ENCODE data around the gene BCAS3.

The BCAS3 gene

DNA sequence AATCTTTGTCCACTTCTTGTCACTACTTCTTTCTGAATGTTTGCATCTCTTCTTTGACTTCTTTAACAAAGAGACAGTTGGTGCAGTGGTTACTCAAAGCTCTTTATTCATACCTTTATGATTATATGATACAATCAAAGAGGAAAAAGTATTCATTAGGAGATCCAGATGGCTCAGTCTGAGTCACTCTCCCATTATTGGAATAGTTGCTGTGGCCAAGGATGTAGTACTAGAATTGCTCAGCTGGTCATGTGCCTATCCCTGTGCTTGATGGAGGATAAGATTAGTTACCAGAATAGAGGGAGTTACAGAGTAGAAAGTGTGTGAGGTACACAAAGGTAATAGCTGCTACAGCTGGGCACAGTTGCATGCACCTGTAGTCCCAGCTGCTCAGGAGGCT lies 18.3 kb downstream of the BCAS3 start:
- no peak overlapping the region for H3K9ac ChIP-seq (ENCODE audit: low read length)
- H3K27me3 ChIP-seq (ENCODE audit: insufficient read depth, low read length) = no peaks in the 10 kb centered on the region
- H3K27ac ChIP-seq (ENCODE audit: low read depth, low read length, poor library complexity, severe bottlenecking) = no peak overlapping the region

DNA sequence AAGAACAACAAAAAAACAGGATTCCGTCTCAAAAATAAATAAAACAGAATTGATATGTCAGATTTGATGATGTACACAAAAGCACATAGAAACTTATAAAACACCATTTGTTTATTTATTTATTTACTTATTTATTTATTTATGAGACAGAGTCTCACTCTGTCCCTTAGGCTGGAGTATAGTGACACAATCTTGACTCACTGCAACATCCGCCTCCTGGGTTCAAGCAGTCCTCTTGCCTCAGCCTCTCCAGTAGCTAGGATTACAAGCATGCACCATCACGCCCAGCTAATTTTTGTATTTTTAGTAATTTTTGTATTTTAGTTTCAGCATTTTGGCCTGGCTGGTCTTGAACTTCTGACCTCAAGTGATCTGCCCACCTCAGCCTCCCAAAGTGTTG lies 21.4 kb downstream of the BCAS3 start:
- H3K4me3 ChIP-seq (ENCODE audit: low read depth, low read length, poor library complexity, severe bottlenecking) = no peak overlapping the region
- TF ChIP-seq, protein P1, sequence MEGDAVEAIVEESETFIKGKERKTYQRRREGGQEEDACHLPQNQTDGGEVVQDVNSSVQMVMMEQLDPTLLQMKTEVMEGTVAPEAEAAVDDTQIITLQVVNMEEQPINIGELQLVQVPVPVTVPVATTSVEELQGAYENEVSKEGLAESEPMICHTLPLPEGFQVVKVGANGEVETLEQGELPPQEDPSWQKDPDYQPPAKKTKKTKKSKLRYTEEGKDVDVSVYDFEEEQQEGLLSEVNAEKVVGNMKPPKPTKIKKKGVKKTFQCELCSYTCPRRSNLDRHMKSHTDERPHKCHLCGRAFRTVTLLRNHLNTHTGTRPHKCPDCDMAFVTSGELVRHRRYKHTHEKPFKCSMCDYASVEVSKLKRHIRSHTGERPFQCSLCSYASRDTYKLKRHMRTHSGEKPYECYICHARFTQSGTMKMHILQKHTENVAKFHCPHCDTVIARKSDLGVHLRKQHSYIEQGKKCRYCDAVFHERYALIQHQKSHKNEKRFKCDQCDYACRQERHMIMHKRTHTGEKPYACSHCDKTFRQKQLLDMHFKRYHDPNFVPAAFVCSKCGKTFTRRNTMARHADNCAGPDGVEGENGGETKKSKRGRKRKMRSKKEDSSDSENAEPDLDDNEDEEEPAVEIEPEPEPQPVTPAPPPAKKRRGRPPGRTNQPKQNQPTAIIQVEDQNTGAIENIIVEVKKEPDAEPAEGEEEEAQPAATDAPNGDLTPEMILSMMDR (IDR thresholded peaks at IDR 0.05; ENCODE audit: low read length) = no peak
- no peak for TF ChIP-seq EZH2 (IDR thresholded peaks at IDR 0.05; ENCODE audit: borderline replicate concordance, low read length)
- no peak overlapping the region for H2AFZ ChIP-seq (ENCODE audit: low read length)
- H3F3A ChIP-seq (ENCODE audit: insufficient read depth, low read length) = no peaks in the 10 kb centered on the region
- no peaks in the 10 kb centered on the region for H3K9me3 ChIP-seq (ENCODE audit: low read length)
- H4K20me1 ChIP-seq (ENCODE audit: insufficient read depth, low read length) = no peaks in the 10 kb centered on the region
- H3K27ac ChIP-seq (ENCODE audit: low read depth, low read length, poor library complexity, severe bottlenecking) = no peak overlapping the region
- H3K9me2 ChIP-seq (ENCODE audit: low read depth, low read length) = no peaks in the 10 kb centered on the region
- no peak overlapping the region for H3K4me2 ChIP-seq (ENCODE audit: low read length)
- H3K27me3 ChIP-seq (ENCODE audit: insufficient read depth, low read length) = no peaks in the 10 kb centered on the region
- H3K79me2 ChIP-seq (ENCODE audit: insufficient read depth, low read length) = no peaks in the 10 kb centered on the region
- H3K36me3 ChIP-seq (ENCODE audit: insufficient read depth, low read length) = no peaks in the 10 kb centered on the region
- H3K4me1 ChIP-seq (ENCODE audit: insufficient read depth, low read length, severe bottlenecking) = no peaks in the 10 kb centered on the region
- no peak overlapping the region for H3K9ac ChIP-seq (ENCODE audit: low read length)

More for the DNA sequence above, 18.3 kb downstream of the BCAS3 start:
- no peak overlapping the region for H3K4me3 ChIP-seq (ENCODE audit: low read depth, low read length, poor library complexity, severe bottlenecking)
- no peaks in the 10 kb centered on the region for H3K9me2 ChIP-seq (ENCODE audit: low read depth, low read length)
- H2AFZ ChIP-seq (ENCODE audit: low read length) = no peak overlapping the region
- H3K4me2 ChIP-seq (ENCODE audit: low read length) = no peak overlapping the region
- H3K36me3 ChIP-seq (ENCODE audit: insufficient read depth, low read length) = no peaks in the 10 kb centered on the region
- TF ChIP-seq, protein P1 (IDR thresholded peaks at IDR 0.05; ENCODE audit: low read length) = no peak
- TF ChIP-seq EZH2 (IDR thresholded peaks at IDR 0.05; ENCODE audit: borderline replicate concordance, low read length) = no peak
- no peaks in the 10 kb centered on the region for H3K4me1 ChIP-seq (ENCODE audit: insufficient read depth, low read length, severe bottlenecking)
- no peaks in the 10 kb centered on the region for H3F3A ChIP-seq (ENCODE audit: insufficient read depth, low read length)
- no peaks in the 10 kb centered on the region for H3K79me2 ChIP-seq (ENCODE audit: insufficient read depth, low read length)
- H4K20me1 ChIP-seq (ENCODE audit: insufficient read depth, low read length) = no peaks in the 10 kb centered on the region
- no peaks in the 10 kb centered on the region for H3K9me3 ChIP-seq (ENCODE audit: low read length)

DNA sequence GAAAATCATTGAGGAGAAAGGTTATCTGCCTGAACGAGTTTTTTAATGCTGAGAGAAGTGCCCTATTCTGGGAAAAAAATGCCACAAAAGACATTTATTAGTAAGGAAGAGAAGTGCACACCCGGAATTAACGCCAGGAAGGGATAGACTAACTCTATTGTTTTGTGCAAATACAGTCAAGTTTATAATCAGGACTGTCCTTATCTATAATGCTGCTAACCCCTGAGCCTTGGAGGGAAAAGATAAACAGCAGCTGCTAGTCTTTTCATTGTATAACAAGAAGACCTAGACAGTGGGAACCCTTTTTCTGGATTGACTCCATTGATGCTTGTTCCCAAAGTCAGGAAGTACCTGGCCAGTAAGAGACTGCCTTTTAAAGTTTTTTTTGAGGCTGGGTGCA lies 26.5 kb downstream of the BCAS3 start:
- H2AFZ ChIP-seq (ENCODE audit: low read length) = no peak overlapping the region
- no peak overlapping the region for H3K4me2 ChIP-seq (ENCODE audit: low read length)
- no peaks in the 10 kb centered on the region for H3K36me3 ChIP-seq (ENCODE audit: insufficient read depth, low read length)
- no peaks in the 10 kb centered on the region for H3F3A ChIP-seq (ENCODE audit: insufficient read depth, low read length)
- no peaks in the 10 kb centered on the region for H3K4me1 ChIP-seq (ENCODE audit: insufficient read depth, low read length, severe bottlenecking)
- no peaks in the 10 kb centered on the region for H3K27me3 ChIP-seq (ENCODE audit: insufficient read depth, low read length)
- no peaks in the 10 kb centered on the region for H3K9me3 ChIP-seq (ENCODE audit: low read length)
- H3K9ac ChIP-seq (ENCODE audit: low read length) = no peak overlapping the region
- H3K9me2 ChIP-seq (ENCODE audit: low read depth, low read length) = no peaks in the 10 kb centered on the region
- H3K4me3 ChIP-seq (ENCODE audit: low read depth, low read length, poor library complexity, severe bottlenecking) = no peak overlapping the region
- no peaks in the 10 kb centered on the region for H4K20me1 ChIP-seq (ENCODE audit: insufficient read depth, low read length)
- H3K79me2 ChIP-seq (ENCODE audit: insufficient read depth, low read length) = no peaks in the 10 kb centered on the region
- no peak for TF ChIP-seq EZH2 (IDR thresholded peaks at IDR 0.05; ENCODE audit: borderline replicate concordance, low read length)
- no peak overlapping the region for H3K27ac ChIP-seq (ENCODE audit: low read depth, low read length, poor library complexity, severe bottlenecking)

DNA sequence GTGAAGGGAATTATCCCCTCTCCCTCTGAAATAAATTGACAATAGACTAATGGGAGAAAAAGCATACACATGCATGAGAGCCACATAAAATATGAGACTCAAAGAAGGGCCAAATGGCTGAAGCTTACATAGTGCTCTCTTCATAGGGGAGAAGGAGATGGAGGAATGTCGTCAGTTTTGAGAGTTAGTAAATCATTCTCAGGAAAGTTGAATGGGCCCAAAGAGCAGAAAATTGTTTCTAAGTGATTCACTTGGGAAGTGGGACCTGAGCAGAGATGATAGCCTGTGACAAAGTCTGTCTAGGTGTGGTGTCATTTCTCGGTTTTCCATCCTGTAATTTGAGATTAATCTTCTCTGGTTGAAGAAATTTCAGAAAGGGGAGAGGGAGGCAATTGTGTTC lies 35.0 kb downstream of the BCAS3 start:
- H3K4me1 ChIP-seq (ENCODE audit: insufficient read depth, low read length, severe bottlenecking) = no peaks in the 10 kb centered on the region
- H3K9me2 ChIP-seq (ENCODE audit: low read depth, low read length) = no peaks in the 10 kb centered on the region
- H3K27ac ChIP-seq (ENCODE audit: low read depth, low read length, poor library complexity, severe bottlenecking) = no peak overlapping the region
- H3K4me3 ChIP-seq (ENCODE audit: low read depth, low read length, poor library complexity, severe bottlenecking) = no peak overlapping the region
- no peaks in the 10 kb centered on the region for H3K27me3 ChIP-seq (ENCODE audit: insufficient read depth, low read length)
- H3K9ac ChIP-seq (ENCODE audit: low read length) = no peak overlapping the region
- H3F3A ChIP-seq (ENCODE audit: insufficient read depth, low read length) = no peaks in the 10 kb centered on the region
- no peaks in the 10 kb centered on the region for H3K9me3 ChIP-seq (ENCODE audit: low read length)
- no peaks in the 10 kb centered on the region for H4K20me1 ChIP-seq (ENCODE audit: insufficient read depth, low read length)
- TF ChIP-seq, protein P1 (IDR thresholded peaks at IDR 0.05; ENCODE audit: low read length) = no peak
- TF ChIP-seq EZH2 (IDR thresholded peaks at IDR 0.05; ENCODE audit: borderline replicate concordance, low read length) = no peak
- no peak overlapping the region for H3K4me2 ChIP-seq (ENCODE audit: low read length)
- H2AFZ ChIP-seq (ENCODE audit: low read length) = no peak overlapping the region
- no peaks in the 10 kb centered on the region for H3K36me3 ChIP-seq (ENCODE audit: insufficient read depth, low read length)
- no peaks in the 10 kb centered on the region for H3K79me2 ChIP-seq (ENCODE audit: insufficient read depth, low read length)

All from OCI-LY1 (cell line).